SHP77 (cell line): ENCODE results near the gene ANAPC10.
"Not testable (repeated sequence)": the region's sequence is repeated elsewhere in the genome, so short reads cannot be mapped to it uniquely, and the experiment has no call there.

Experiments
- DNase-seq, 2 experiments: peaks; one replicate each; lab custom pipeline; 2025; lab: John Stamatoyannopoulos, UW

Gene ANAPC10

DNA sequence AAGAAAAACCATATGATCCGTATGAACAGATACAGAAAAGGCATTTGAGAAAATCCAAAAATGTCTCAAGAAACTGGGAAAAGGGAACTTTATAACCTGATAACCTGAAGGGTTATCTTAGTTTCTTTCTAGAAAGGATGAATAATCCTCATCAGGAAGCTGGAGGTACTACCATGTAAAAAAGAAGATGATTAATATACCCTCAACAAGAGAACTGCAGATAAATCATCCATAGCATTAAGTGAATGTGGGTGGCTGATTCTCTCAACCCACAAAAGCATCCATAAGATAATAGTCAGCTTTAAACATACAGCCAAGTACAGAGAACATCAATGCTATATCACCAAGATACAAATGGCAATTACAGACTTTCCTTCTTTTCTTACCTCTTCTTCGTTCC, 26.4 kb downstream of the ANAPC10 start:
- DNase-seq, result no peak

- no peak for DNase-seq
Observed at GRCh38 chr4:145069361-145069760, 28.6 kb downstream of the ANAPC10 start.

- DNase-seq, result no peak
Observed at GRCh38 chr4:145066063-145066501, 31.9 kb downstream of the ANAPC10 start.

DNA sequence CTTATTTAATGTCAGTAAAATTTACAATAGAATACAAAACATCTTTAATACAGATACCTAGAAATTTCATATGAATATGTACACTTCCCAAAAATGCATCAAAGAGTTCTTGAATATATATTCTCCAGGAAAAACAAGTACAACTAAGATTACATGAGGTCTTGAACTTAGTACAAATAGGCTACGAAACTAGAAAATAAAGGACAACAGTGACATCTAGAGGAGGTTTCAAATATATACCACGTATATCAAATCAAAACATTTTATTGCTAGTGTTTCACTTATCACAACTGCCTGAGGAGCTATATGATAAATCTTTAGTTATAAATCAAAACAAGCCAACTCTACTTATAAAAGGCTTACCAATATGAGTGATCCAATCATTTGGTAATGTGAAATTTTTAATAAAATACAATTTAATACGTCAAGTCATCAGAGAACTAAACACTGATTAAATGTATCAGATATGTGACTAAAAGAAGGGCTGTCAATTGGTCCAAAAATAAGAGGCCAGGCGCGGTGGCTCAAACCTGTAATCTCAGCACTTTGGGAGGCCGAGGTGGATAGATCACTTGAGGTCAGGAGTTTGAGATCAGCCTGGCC, 36.6 kb downstream of the ANAPC10 start:
- peak; percentile 6 to 16 for DNase-seq

- no peak for DNase-seq
Observed at GRCh38 chr4:145058256-145058655, 39.7 kb downstream of the ANAPC10 start.

DNA sequence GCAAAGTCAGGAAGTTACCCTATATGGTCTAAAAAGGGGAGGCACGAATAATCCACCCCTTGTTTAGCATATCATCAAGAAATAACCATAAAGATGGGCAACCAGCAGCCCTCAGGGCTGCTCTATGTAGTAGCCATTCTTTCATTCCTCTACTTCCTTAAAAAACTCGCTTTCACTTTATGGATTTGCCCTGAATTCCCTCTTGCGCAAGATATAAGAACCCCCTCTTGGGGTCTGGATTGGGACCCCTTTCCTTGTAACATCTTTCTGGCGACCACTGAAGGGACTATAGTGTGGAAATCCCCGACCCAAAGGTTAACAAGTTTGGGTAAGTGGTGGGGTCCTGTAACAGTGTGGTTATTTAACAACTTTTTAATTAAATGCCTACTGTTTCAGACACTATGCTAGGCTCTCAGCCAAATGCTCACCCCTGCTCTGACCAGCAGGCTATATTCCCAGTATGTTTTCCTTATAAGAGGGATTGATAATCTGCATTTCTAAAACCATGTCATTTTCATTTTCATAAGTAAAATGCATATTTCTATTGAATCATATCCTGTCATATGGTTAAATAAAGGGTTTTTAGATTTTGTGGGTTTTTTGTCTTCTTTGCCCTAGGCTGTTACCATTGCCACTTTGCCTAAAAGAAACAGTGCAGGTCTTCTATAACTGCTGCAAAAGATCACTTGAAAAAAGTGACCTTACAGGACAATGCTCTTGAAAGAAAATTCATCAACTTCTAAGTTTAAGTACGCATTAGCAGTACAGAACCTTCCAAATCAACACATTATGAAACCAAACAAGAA, 41.5 kb downstream of the ANAPC10 start:
- no peak for DNase-seq

GRCh38 chr4:145055533-145056257, 42.3 kb downstream of the ANAPC10 start:
- DNase-seq, result no peak

DNA sequence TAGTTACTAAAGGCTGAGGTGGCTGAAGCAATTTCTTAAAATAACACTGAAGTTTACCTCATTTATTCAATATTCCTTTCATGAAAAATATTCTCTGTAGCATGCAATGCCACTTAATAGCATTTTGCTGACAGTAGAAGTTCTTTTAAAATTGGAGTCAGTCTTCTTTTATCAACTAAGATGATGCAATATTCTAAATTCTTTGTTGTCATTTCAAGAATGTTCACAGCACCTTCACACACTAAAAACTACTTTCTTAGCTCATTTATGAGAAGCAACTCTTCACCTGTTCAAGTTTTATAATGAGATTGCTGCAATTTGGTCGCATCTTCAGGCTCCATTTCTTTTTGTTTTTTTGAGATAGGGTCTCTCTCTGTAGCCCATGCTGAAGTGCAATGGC, 48.8 kb downstream of the ANAPC10 start:
- DNase-seq, result no peak

DNA sequence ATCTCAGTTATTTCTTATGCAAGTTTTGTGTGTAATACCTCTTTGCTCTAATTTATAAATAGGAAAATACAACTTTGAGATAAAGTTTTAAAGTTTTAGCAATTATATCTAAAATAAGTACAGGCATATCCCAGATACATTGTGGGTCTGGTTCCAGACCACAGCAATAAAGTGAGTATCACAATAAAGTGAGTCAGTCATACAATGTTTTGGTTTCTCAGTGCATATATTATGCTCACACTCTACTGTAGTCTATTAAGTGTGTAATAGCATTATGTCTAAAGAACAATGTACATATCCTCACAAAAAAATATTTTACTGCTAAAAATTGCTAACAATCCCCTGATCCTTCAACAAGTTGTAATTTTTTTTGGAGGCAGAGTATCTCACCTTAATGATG, 49.2 kb downstream of the ANAPC10 start:
- DNase-seq, result no peak

DNA sequence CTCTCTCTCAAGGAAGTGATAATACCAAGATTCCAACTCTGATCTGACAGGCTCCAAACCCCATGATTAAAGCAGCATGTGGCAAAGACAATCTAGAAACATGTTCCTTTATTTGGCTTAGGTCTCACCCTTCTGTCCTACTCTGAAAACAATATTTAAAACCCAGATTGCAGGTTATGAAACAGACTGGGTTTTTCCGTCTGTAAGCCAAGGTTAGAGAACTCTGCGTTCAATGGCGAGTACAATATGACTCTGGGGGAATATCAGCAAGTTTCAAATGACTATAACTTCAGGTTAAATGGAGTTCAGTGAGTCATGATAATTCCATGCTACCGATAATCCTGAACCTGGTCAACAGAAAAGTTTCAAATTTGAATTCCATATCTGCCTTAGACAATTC, 50.8 kb downstream of the ANAPC10 start:
- DNase-seq, result no peak

DNA sequence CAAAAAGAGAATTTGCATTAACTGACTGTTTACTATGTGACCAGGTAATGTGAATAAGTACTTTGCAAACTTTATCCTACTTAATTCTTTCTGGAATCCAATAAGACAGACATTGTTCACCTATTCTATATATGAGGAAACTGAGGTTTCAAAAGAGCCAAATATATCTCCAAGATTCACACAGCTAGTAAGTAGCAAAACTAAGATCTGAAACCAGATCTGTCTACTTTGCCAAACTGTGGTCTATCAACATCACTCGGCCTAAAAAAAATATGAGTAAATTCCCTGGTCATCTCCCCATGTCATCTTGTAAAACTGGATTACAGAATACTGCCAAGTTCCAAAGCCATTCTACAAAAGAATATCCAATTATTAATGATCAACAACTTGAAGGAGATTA, 52.8 kb downstream of the ANAPC10 start:
- no peak for DNase-seq

DNA sequence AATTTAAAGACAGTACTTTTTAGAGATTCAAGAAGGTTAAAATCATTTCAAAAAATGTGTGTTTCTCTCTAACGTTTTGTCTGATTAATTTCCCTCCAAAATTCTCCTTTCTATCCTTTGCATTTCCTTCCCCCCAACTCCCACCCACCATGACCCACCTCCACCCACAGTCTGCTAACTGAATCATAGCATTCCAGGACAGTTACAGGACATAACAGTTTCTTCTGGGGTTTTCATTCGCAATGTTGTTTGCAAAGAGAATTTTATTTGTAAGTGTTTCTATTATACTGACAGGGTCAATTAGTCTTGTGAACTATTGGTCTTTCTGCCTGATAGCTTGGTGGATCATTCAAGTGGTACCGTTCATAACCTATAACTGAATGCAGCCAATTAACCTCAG, 53.7 kb downstream of the ANAPC10 start:
- DNase-seq, result no peak

GRCh38 chr4:145043306-145043705, 54.7 kb downstream of the ANAPC10 start:
- DNase-seq, result no peak

DNA sequence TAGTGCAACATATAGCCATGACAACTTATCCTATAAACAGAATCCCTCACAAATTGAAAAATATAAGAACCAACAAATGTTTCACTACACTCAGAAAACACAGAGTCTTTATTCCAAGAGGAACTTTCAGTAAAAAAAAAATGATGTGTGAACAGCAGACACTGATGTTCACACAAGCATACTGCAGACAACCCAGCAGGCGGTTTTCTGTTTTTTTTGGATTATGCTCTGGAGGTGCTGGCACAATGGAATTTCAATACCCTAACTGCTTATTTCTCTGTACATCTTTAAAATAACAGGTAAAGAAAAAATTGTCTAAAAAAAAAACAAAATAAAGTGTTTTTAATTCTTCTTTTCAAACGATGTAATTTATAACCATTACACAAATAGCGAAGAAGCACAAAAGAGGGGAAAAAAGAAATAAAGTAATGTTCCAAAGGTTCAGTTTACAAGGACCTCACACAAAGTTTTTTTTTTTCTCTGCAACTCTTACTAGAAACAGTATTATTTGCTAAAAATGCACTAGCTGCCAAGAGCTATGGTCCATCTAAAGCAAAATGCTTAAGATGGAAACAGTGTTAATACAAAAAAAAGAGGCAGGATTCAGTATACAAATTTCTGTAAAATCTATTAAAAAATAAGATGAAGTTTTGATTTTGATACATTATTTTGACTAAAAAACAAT, 55.3 kb downstream of the ANAPC10 start:
- DNase-seq, result no peak

DNA sequence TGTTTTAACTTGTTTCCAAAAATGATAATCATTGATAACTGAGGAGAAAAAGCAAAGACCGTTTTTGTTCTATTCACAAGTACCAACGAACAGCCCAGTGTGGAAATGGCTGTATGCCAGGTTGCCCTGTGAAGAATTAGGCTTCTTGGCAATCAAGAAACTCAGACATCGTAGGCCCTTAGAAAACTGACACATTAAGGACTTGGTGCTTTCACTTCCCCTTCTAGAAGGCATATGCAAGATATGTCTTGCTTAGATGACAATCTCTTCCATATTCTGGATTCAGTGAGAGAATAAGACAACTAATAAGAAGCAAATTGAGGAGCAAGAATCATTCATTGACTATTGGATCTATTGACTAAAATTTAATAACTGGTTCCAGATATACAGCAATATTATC, 56.6 kb downstream of the ANAPC10 start:
- DNase-seq, result no peak

DNA sequence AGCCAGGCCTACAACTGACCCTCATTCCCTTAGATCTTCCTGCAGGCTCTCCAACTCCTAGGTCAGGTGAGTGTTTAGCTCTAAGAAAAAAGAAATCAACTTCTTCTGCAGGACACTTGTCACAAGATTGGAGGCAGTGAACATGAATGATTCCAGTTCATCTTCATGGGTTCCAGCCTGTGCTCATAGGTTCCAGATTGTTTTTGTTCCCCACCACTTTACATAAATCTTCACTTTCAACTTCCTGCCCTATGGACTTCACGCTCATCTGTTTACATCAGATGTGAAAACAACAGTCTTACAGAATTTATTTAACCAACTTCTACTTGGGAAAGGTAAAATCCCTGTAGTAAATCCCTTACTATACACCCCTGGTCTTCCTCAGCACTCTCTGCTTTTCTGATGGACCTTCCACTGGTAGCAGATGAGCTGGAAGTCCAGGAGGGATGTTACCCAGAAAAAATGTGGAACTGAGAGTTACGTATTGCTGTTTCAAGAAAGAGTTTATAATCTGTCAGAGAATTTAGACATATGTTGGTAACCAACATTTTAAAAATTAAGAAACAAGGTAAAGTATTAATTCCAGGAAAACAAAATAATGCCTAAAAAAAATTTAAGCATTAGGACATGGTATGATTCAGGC, 62.4 kb downstream of the ANAPC10 start:
- DNase-seq, result no peak

DNA sequence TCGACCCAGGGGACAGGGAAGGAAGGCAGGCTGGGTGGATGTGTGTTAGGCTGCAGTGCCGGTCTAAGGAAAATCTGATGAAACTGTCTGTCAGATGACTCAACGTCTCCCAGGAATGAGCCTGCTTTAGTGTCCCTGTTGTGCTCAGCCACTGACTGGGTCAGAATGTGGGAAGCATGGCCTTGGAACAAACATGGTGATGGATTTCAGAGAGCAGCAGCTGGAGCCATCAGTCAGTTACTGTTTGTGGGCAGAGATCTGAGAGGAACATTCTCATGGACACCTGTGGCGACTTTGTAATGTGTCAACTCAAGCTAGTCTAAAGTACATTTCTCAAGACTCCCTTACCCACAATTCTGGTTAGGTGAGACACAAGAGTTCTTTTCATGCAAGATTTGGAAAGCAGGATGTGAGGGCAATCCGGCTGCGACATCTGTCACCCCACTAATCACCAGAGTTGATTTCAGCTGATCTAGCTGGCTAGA, 63.2 kb downstream of the ANAPC10 start:
- DNase-seq, result no peak

GRCh38 chr4:145019346-145019745, 78.7 kb downstream of the ANAPC10 start:
- no peak for DNase-seq

GRCh38 chr4:145014365-145014764, 83.6 kb downstream of the ANAPC10 start:
- DNase-seq, result no peak

DNA sequence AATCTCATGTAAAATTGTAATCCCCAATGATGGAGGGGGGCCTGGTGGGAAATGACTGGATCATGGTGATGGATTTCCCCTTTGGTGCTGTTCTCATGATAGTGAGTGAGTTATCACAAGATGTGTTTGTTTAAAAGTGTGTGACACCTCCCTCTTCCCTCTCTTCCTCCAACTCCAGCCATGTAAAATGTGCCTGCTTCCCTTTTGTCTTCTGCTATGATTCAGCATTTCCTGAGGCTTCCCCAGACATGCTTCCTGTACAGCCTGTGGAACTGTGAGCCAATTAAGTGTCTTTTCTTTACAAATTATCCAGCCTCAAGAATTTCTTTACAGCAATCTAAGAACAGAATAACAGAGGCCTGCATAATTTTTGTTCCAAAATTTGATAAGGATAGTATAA, 85.2 kb downstream of the ANAPC10 start:
- DNase-seq, result no peak

DNA sequence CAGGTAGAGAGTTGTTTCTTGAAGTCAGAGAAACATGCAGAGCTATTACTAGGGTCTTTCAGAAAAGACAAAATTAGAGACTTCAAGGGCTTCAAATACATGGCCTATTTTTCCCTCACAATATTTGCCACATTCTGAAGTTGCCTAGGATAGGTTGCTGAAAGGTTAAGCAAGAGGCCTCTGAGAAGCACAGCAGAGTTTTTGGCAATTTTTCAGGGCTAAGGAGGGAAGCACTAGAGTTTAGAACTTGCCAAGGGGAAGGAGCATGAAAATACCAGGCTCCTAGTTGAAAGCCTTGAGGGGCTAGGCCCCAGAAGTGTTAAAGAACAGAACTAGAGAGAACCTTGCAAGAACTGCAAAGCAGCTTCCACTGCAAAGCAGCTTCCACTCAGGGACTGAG, 86.4 kb downstream of the ANAPC10 start:
- DNase-seq, result no peak

GRCh38 chr4:145010315-145010714, 87.7 kb downstream of the ANAPC10 start:
- not testable (repeated sequence) for DNase-seq
